Fibroblast of lung (primary cell): ENCODE measurements around the gene BTBD9. TPM values are rescaled to one million over a fixed set of nuclear protein-coding genes. Genes with fewer than 3 reads are reported as not detected.

ENCODE experiments used
- DNase-seq, 2 donors: peaks; one replicate each; pipeline versions ENCODE4 v3.0.0 to v3.0.0-alpha.2; 2010; ENCODE audit warnings: low read depth in 2 of 2
- H2AFZ ChIP-seq: 2 replicates; pipeline ENCODE4 v1.5.1; 2012; ENCODE audit warnings: low read length, control low read depth, inconsistent platforms
- H3K27ac ChIP-seq: 2 replicates; pipeline ENCODE4 v1.5.1; 2011; ENCODE audit warnings: low read length, control low read depth; ENCODE audit not compliant: insufficient read depth
- H3K27me3 ChIP-seq: 2 replicates; pipeline ENCODE4 v1.5.1; 2011; ENCODE audit warnings: mild to moderate bottlenecking, low read length; ENCODE audit not compliant: control insufficient read depth, insufficient read depth
- H3K36me3 ChIP-seq: 2 replicates; pipeline ENCODE4 v1.5.1; 2011; ENCODE audit warnings: low read length; ENCODE audit not compliant: control insufficient read depth, insufficient read depth
- H3K4me1 ChIP-seq: 2 replicates; pipeline ENCODE4 v1.5.1; 2011; ENCODE audit warnings: low read length; ENCODE audit not compliant: control insufficient read depth, insufficient read depth; ENCODE audit errors: extremely low read depth
- H3K4me2 ChIP-seq: 2 replicates; pipeline ENCODE4 v1.5.1; 2011; ENCODE audit warnings: low read length, control low read depth; ENCODE audit not compliant: insufficient read depth; ENCODE audit errors: extremely low read depth
- H3K4me3 ChIP-seq, 4 experiments: fragments of 200-600 bp in 1 of 4; sonication (generic) in 1 of 4; replicated peaks in 1 of 4; 2 replicates each; pipeline ENCODE4 v1.5.1; 2011 to 2016; ENCODE audit warnings: low read length in 4 of 4, low read depth in 3 of 4, mild to moderate bottlenecking in 3 of 4, control low read depth in 2 of 4, inconsistent platforms in 1 of 4, mixed read lengths in 1 of 4; ENCODE audit not compliant: insufficient read depth in 1 of 4; ENCODE audit errors: control extremely low read depth in 1 of 4
- H3K79me2 ChIP-seq: 2 replicates; pipeline ENCODE4 v1.5.1; 2012; ENCODE audit warnings: mild to moderate bottlenecking, low read length, inconsistent platforms; ENCODE audit not compliant: control insufficient read depth, insufficient read depth
- H3K9ac ChIP-seq: 2 replicates; pipeline ENCODE4 v1.5.1; 2011; ENCODE audit warnings: mild to moderate bottlenecking, low read length, control low read depth; ENCODE audit not compliant: insufficient read depth
- H3K9me3 ChIP-seq: 2 replicates; pipeline ENCODE4 v1.5.1; 2012; ENCODE audit warnings: low read depth, low read length; ENCODE audit not compliant: control insufficient read depth, insufficient read depth
- H4K20me1 ChIP-seq: 2 replicates; pipeline ENCODE4 v1.5.1; 2011; ENCODE audit warnings: low read length; ENCODE audit not compliant: control insufficient read depth, insufficient read depth; ENCODE audit errors: extremely low read depth
- CTCF ChIP-seq, 2 donors: IDR thresholded peaks in 1 of 2; conservative IDR thresholded peaks in 1 of 2; 1 replicate in 1 of 2; 2 replicates in 1 of 2; pipeline ENCODE4 v1.5.1; 2011 to 2012; ENCODE audit warnings: low read length in 2 of 2, control low read depth in 1 of 2, inconsistent platforms in 1 of 2, low read depth in 1 of 2, mild to moderate bottlenecking in 1 of 2
- EZH2 ChIP-seq: IDR thresholded peaks from 2 replicates; pipeline ENCODE4 v1.5.1; 2012; ENCODE audit warnings: low read length, control low read depth, mild to moderate bottlenecking; ENCODE audit errors: missing control alignments
- polyA plus RNA-seq, 2 donors: library from polyadenylated mRNA; depleted of rRNA in 1 of 2; stranded (reverse) in 1 of 2; unstranded in 1 of 2; fragments of >200 nt; gene quantifications; 2 replicates each; pipeline ENCODE4 v1.2.1, GENCODE V29; 2011 to 2012; ENCODE audit warnings: missing spikeins in 1 of 2
- total RNA-seq: library from RNA; depleted of rRNA; stranded (reverse); fragments of >200 nt; gene quantifications from 2 replicates; pipeline ENCODE4 v1.2.1, GENCODE V29; 2014

The BTBD9 gene
- total and polyA plus RNA-seq, 2 donors (not counting 1 experiment from before 2014, with no cell fraction given), result 7.7 to 13.4 TPM

GRCh38 chr6:38213251-38213658 is 426.5 kb downstream of the BTBD9 start:
- H3K27ac ChIP-seq, result no peak overlapping the region
- DNase-seq, result no peak
- no peak for TF ChIP-seq CTCF (conservative IDR thresholded peaks at IDR 0.05 in 1 of 2, IDR thresholded peaks at IDR 0.05 in 1 of 2; ENCODE audit: low read depth in 1 of 2, low read length in 2 of 2)

GRCh38 chr6:38212579-38212978 is 427.1 kb downstream of the BTBD9 start:
- H2AFZ ChIP-seq, result no peak overlapping the region
- no peak overlapping the region for H3K4me2 ChIP-seq

More at GRCh38 chr6:38213251-38213658, 426.5 kb downstream of the BTBD9 start:
- Histone ChIP-seq H3K9ac (no peak overlapping the region), H3K4me3 (no peak overlapping the region), H3K4me1 (no peaks in the 10 kb centered on the region), H3K27me3 (no peaks in the 10 kb centered on the region), H3K36me3 (no peaks in the 10 kb centered on the region), H3K9me3 (no peaks in the 10 kb centered on the region), H2AFZ (no peak overlapping the region), H3K4me2 (no peak overlapping the region), H4K20me1 (no peaks in the 10 kb centered on the region), H3K79me2 (no peaks in the 10 kb centered on the region)

GRCh38 chr6:38212116-38212515 is 427.6 kb downstream of the BTBD9 start:
- DNase-seq, result no peak
- Histone ChIP-seq H4K20me1 (no peaks in the 10 kb centered on the region), H3K4me3 (no peak overlapping the region), H3K27me3 (no peaks in the 10 kb centered on the region), H3K4me2 (no peak overlapping the region), H3K36me3 (no peaks in the 10 kb centered on the region), H3K27ac (no peak overlapping the region), H2AFZ (no peak overlapping the region), H3K4me1 (no peaks in the 10 kb centered on the region), H3K79me2 (no peaks in the 10 kb centered on the region), H3K9ac (no peak overlapping the region), H3K9me3 (no peaks in the 10 kb centered on the region)
- no peak for TF ChIP-seq CTCF (conservative IDR thresholded peaks at IDR 0.05 in 1 of 2, IDR thresholded peaks at IDR 0.05 in 1 of 2; ENCODE audit: low read depth in 1 of 2, low read length in 2 of 2)
- no peak for TF ChIP-seq EZH2

More at GRCh38 chr6:38212579-38212978, 427.1 kb downstream of the BTBD9 start:
- TF ChIP-seq EZH2 (no peak), CTCF (conservative IDR thresholded peaks at IDR 0.05 in 1 of 2, IDR thresholded peaks at IDR 0.05 in 1 of 2; ENCODE audit: low read depth in 1 of 2, low read length in 2 of 2) (no peak)
- no peaks in the 10 kb centered on the region for H4K20me1 ChIP-seq
- no peaks in the 10 kb centered on the region for H3K79me2 ChIP-seq
- no peak overlapping the region for H3K27ac ChIP-seq
- DNase-seq, result peak in 1 of 2 donors; percentile 39
- no peak overlapping the region for H3K4me3 ChIP-seq
- no peaks in the 10 kb centered on the region for H3K9me3 ChIP-seq
- H3K4me1 ChIP-seq, result no peaks in the 10 kb centered on the region
- H3K36me3 ChIP-seq, result no peaks in the 10 kb centered on the region
- H3K9ac ChIP-seq, result no peak overlapping the region
- H3K27me3 ChIP-seq, result no peaks in the 10 kb centered on the region
